ENCODE data around the gene CBARP.

Gene CBARP

GRCh38 chr19:1238369-1239303 lies 831 bp upstream of the CBARP start:
- DNase-seq = no peak

- no peak for DNase-seq
These were observed 662 bp downstream of the CBARP start for GRCh38 chr19:1237027-1237659.

DNA sequence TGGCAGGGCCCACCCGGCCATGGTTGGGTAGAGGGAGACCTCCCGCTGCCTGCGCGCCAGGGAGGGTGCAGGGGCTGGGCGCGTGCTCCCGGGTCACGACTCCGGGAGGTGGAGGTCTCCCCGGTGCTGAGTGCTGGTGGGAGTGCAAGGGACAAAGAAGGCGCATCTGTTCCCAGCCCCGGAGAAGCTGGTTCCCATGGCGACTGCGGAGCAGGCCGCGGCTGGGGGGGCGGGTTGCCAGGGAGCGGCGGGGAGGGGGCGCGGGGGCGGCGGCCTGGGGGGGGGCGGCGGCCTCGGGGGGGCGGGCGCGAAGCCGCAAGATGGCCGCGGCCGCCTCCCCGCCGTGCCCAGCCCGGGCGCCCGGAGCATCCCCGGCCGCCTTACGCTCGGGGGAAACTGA lies 1.2 kb downstream of the CBARP start:
- DNase-seq = no peak

DNA sequence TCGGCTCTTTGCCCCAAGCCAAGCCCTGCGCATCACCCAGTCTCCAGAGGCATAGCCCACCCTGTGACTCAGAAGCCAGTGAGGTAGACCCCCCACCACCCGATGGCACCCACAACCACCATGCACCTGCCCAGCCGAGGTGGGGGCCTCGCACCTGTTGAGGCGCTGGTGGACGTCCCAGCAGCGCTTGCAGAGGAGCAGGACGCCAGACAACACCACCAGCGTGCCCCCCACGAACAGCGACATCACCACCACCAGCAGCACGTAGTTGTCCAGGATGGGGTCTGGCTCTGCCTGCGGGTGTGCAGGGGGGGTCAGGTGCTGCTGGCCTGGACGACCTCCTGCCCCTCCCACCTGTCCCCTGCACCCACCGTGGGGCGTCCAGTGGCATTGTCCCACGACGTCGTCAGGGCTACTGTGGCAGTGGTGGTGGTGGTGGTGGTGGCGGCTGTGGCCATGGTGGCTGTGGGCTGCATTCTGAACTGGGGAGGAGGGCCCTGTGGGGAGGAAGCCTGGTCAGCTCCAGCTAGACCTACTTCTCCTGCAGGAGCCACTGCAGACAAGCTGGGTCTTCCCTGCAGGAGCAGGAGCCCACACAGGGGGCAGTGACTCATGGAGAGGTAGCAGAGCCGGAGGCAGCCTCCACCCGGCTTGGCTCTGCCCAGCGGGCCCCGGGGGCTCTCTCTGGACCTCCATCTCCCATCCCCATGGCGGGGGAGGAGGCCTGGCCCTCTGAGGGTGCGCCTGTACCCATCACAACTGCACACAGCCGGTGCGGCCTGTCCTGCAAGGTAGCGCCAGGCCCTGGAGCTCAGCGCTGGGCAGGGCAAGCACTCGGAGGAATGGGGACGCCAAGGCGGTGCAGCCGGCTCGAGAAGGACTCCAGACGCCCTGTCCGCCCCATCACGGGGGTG lies 1.9 kb downstream of the CBARP start:
- DNase-seq = no peak

DNA sequence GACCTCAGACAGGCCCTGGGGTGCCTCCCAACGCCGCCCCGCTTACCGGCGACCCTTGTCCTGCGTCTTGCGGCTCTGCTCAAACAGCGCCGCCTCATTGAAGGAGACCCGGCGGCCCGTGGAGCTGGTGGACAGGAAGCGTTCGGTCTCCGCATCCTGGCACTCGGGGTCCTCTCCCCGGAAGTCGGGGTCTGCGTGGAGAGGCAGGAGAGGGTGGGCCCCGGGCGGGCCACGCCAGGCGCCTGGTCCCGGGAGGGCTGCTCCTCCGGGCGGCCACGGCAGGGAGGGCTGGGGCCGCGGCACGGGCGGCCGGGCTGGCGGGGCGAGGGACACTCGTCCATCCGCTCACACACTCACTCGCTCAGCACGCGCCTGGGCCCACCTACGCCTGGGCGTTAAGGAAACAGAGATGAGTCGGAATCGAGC lies 2.8 kb downstream of the CBARP start:
- DNase-seq = no peak

DNA sequence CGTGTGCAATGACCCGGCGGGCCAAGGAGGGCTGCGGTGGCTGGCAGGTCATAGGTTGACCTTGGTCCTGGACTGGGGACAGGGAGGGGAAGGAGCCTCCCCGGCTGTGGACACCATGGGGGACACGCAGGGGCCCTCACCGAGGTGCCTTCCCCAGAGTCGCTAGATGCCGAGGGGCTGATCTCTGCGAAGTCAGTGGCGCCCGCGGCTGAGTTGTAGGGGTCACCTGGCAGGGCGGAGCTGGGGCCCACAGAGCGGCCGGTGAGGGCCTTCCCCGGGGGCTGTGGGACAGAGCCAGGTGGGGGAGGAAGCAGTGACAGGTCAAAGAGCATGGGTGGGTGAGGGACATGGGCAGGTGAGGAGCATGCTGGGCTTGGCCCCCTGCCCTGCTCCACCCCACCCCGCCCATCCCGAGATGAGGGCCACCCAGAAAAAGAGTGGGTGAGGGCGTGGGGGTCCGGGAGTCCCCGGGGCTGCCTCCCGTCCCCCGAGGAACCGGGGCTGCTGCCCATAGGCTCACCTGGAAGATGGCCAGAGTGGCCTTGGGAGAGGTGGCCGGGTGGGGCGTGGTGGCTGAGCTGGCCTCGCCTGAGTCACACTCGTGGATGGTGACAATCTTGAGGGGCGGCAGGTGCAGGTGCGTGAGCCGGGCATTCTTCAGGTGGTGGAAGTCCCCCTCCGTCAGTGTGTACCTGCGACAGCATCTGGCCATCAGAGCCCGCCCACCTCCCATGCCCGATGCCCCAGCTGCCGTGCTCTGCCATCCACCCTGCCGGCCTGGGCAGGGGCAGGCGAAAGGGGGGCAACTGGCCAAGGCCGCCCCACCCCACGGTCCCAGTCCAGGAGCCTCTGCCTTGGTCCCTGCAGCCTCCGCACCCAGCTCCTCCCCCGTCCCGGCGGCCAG lies 3.5 kb downstream of the CBARP start:
- DNase-seq = no peak

DNA sequence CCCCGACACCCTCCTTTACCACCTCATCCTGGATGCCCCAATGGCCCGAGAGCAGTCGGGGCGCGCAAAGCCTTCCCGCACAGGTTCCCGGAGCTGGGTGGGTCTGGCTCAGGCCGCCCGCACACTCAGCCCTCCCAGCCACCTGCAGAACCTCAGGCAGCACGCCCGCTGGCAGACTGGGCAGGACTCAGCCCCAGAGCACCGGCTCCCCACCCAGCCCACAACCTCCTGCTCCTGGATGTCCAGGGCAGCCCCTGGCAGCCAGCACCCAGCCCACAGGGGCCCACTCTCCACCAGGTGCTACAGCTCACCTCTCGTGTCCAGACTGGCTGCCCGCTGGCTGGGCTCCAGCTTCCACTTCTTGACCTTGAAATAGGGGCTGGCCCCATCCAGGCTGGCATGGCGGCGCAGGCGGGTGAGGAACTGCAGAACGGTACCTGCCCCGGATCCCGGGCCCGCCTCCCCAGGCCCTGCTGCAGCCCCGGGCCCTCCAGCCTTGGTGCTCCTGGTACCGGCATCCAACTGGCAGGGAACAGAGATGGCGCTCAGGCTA lies 4.6 kb downstream of the CBARP start:
- DNase-seq = no peak

- DNase-seq = no peak
These were observed 5.1 kb downstream of the CBARP start for GRCh38 chr19:1232652-1233072.

- DNase-seq = no peak
These were observed 5.8 kb downstream of the CBARP start for GRCh38 chr19:1231729-1232637.

GRCh38 chr19:1230783-1231489 lies 6.9 kb downstream of the CBARP start:
- DNase-seq = no peak

DNA sequence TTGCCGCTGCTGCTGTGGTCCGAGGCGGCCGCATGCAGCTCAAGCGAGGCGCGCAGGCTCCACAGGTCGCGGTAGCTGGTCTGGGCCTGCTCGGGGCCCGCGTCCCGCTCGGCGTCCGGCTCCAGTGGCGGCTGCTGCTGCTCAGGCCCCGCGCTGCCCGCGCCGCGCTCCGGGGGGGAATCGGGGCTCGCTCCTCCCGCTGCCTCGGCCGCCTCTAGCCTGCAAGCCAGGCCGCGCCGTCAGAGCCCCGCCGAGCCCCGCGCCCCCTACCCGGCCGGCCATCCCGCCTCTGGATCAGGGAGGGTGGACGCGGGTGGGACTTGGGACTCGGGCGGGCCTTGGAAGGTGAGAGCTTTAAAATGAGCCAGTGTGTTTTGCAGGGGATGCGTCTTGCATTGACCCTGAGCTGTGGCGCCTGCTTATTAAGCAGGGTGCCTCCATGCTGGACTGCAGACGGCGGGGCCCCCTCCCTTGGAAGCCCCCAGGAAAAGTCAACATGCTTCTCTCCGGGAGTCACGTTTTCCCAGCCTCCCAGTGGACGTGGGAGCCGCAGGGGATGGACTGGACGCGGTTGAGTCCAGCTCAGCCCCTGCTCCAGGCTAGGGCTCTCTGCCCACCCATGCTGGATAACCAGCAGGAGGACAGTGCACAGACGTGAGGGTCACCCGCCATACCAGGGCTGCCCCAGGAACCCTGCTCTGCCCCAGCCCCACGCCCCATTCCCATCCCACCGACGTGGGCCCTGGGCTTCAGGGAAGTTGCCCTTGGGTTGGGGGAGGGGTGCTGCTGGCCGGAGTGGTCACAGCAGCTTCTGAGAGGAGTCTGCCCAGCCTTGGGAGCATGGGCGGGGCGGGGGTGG lies 7.7 kb downstream of the CBARP start:
- DNase-seq = no peak

DNA sequence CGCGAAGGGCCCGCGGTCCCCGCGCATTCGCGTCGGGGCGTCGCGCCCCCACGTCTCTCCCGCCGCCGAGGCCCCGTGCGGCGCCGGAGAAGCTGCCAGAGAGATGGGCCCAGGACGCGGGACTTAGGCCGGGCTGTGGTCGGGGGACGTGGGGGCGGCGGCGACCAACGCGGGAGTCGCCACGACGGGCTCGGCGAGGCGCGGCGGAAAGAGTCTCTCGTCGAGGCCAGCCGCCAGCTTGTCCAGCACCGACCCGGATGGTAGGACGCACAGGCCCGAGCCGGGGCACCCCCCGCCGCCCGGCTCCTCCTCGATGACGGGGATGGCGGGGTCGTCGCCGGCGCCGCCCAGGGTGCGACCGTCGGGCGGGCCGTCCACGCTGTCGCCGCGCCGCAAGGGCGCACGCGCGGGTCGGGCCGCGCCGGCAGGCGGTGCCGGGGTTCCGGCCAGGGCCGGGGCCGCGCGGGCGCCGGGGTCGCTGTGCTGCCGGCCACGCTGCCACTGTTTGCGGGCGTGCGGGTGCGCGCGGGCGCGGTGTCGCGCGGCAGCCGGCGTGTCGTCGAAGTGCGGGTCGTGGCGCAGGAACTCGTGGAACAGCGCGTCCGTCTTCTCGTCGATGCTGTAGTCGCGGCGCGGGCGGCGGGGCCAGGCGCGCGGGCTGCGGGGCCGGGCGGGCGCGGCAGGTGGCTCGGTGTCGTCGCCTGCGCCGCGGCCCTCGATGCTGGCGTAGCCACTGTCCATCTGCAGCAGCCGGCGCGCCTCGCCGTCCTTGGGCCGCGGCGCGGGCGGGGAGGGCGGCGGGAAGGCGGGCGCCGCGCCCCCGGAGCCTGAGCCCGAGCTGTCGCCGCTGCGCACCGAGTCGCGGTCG lies 8.5 kb downstream of the CBARP start:
- no peak for DNase-seq

GRCh38 chr19:1228161-1228957 lies 9.4 kb downstream of the CBARP start:
- DNase-seq = no peak

- DNase-seq = no peak
These were observed 10.3 kb downstream of the CBARP start for GRCh38 chr19:1227304-1228054.

GRCh38 chr19:1226522-1227303 lies 11.1 kb downstream of the CBARP start:
- DNase-seq = no peak

GRCh38 chr19:1226227-1226518 lies 11.6 kb downstream of the CBARP start:
- no peak for DNase-seq

Measured in NCI-H2081 (cell line).